ENCODE data around the gene FGF14.
"Not testable (repeated sequence)": the region's sequence is repeated elsewhere in the genome, so short reads cannot be mapped to it uniquely, and the experiment has no call there.

DNA sequence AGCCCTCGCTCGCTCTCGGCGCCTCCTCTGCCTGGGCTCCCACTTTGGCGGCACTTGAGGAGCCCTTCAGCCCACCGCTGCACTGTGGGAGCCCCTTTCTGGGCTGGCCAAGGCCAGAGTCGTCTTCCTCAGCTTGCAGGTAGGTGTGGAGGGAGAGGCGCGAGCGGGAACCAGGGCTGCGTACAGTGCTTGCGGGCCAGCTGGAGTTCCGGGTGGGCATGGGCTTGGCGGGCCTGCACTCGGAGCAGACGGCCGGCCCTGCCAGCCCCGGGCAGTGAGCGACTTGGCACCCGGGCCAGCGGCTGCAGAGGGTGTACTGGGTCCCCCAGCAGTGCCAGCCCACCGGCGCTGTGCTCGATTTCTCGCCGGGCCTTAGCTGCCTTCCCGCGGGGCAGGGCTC, 333.5 kb downstream of the FGF14 start:
- TF ChIP-seq, protein P1, sequence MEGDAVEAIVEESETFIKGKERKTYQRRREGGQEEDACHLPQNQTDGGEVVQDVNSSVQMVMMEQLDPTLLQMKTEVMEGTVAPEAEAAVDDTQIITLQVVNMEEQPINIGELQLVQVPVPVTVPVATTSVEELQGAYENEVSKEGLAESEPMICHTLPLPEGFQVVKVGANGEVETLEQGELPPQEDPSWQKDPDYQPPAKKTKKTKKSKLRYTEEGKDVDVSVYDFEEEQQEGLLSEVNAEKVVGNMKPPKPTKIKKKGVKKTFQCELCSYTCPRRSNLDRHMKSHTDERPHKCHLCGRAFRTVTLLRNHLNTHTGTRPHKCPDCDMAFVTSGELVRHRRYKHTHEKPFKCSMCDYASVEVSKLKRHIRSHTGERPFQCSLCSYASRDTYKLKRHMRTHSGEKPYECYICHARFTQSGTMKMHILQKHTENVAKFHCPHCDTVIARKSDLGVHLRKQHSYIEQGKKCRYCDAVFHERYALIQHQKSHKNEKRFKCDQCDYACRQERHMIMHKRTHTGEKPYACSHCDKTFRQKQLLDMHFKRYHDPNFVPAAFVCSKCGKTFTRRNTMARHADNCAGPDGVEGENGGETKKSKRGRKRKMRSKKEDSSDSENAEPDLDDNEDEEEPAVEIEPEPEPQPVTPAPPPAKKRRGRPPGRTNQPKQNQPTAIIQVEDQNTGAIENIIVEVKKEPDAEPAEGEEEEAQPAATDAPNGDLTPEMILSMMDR (IDR thresholded peaks at IDR 0.05): not testable (repeated sequence)
- TF ChIP-seq POLR2AphosphoS5 (IDR thresholded peaks at IDR 0.05): not testable (repeated sequence)
